GM12878 (cell line): ENCODE results near the gene SLC37A2. TPM values are rescaled to one million over a fixed set of nuclear protein-coding genes. Genes with fewer than 3 reads are reported as not detected.

Source experiments
- ATAC-seq: fragments of 200-7000 bp; cut with Tn5 transposase; 3 replicates; pipeline ENCODE4 v1.9.1; 2020; ENCODE audit warnings: mild to moderate bottlenecking, moderate library complexity
- BruUV-seq: library from RNA; stranded (reverse); fragments of 400-500 nt; replicated peaks from 2 replicates; lab custom pipeline; 2021; lab: Mats Ljungman, UMichigan
- CTCF ChIA-PET: fragments of 300-600 bp; sonication (Branson Sonifier 250); formaldehyde crosslinking; extraction: SDS; loops from one replicate; lab custom pipeline; 2021; ENCODE audit warnings: inconsistent platforms; lab: Yijun Ruan, JAX
- POLR2A ChIA-PET: fragments of 350-600 bp; formaldehyde crosslinking; extraction: SDS; loops from one replicate; lab custom pipeline; 2021; ENCODE audit warnings: inconsistent platforms; lab: Charles Lee
- RAD21 ChIA-PET: fragments of 300-600 bp; sonication (Branson Sonifier 250); formaldehyde crosslinking; loops from one replicate; lab custom pipeline; 2023; ENCODE audit warnings: antibody characterized with exemption; ENCODE audit not compliant: unreplicated experiment; lab: Charles Lee
- SMC1A ChIA-PET: fragments of 300-600 bp; sonication (Branson Sonifier 250); formaldehyde crosslinking; loops from one replicate; lab custom pipeline; 2023; ENCODE audit not compliant: unreplicated experiment, uncharacterized antibody; lab: Charles Lee
- DNase-seq: peaks from one replicate; pipeline ENCODE4 v3.0.0-alpha.2; 2011; ENCODE audit warnings: low read depth, low spot score
- FAIRE-seq: peaks from 3 replicates; lab custom pipeline; 2011; peaks lifted over from hg19 to GRCh38; lab: Jason Lieb, UNC
- H2AFZ ChIP-seq: 2 replicates; pipeline ENCODE4 v1.6.0; 2011; ENCODE audit warnings: low read depth, low read length, control low read depth; ENCODE audit not compliant: control insufficient read depth
- H3K27ac ChIP-seq: 2 replicates; pipeline ENCODE4 v1.5.1; 2011; ENCODE audit warnings: control low read depth; ENCODE audit not compliant: control insufficient read depth, insufficient read depth
- H3K27me3 ChIP-seq, 2 experiments: replicated peaks in 1 of 2; 2 replicates each; pipeline versions ENCODE4 v1.6.0 to v1.6.1; 2011; ENCODE audit warnings: low read length in 1 of 2; ENCODE audit not compliant: control insufficient read depth in 2 of 2, insufficient read depth in 2 of 2
- H3K36me3 ChIP-seq, 2 experiments: 2 replicates each; pipeline ENCODE4 v1.5.1; 2011; ENCODE audit warnings: low read length in 1 of 2; ENCODE audit not compliant: control insufficient read depth in 2 of 2, insufficient read depth in 2 of 2
- H3K4me1 ChIP-seq: 2 replicates; pipeline ENCODE4 v1.6.1; 2011; ENCODE audit warnings: mild to moderate bottlenecking, low read length, moderate library complexity, mixed read lengths; ENCODE audit not compliant: control insufficient read depth, insufficient read depth
- H3K4me2 ChIP-seq: 2 replicates; pipeline ENCODE4 v1.6.0; 2011; ENCODE audit warnings: control low read depth; ENCODE audit not compliant: control insufficient read depth, insufficient read depth
- H3K4me3 ChIP-seq: fragments of 200-600 bp; sonication (generic); 2 replicates; pipeline ENCODE4 v1.5.1; 2016
- H3K79me2 ChIP-seq: 2 replicates; pipeline ENCODE4 v1.6.0; 2011; ENCODE audit warnings: low read length; ENCODE audit not compliant: control insufficient read depth, insufficient read depth
- H3K9ac ChIP-seq: 2 replicates; pipeline ENCODE4 v1.8.0; 2011; ENCODE audit warnings: low read length, control low read depth, mixed read lengths; ENCODE audit not compliant: control insufficient read depth, insufficient read depth
- H3K9me3 ChIP-seq: replicated peaks from 3 replicates; pipeline ENCODE4 v1.5.1; 2011; ENCODE audit warnings: mild to moderate bottlenecking, low read length; ENCODE audit not compliant: control insufficient read depth, insufficient read depth
- H4K20me1 ChIP-seq: 2 replicates; pipeline ENCODE4 v1.6.0; 2011; ENCODE audit not compliant: control insufficient read depth, insufficient read depth
- JUND ChIP-seq: IDR thresholded peaks from 2 replicates; pipeline ENCODE4 v1.6.1; 2012; ENCODE audit warnings: low read depth, mild to moderate bottlenecking, low read length, improper control_type of control experiment, moderate library complexity
- MEF2B ChIP-seq: fragments of 450-650 bp; IDR thresholded peaks from 2 replicates; pipeline ENCODE4 v1.6.1; 2018; ENCODE audit warnings: mild to moderate bottlenecking, moderate library complexity; ENCODE audit not compliant: partially characterized antibody, poor library complexity, severe bottlenecking
- SMARCA5 ChIP-seq: fragments of 450-650 bp; IDR thresholded peaks from 2 replicates; pipeline ENCODE4 v1.6.1; 2017; ENCODE audit warnings: mild to moderate bottlenecking
- WGBS: methylation state at CpG from one replicate; pipeline ENCODE4 v1.1.6; 2016; ENCODE audit warnings: low lambda C conversion rate; ENCODE audit not compliant: insufficient replicate concordance, insufficient coverage; ENCODE audit errors: missing lambda C conversion rate; 5-methylcytosine and 5-hydroxymethylcytosine counted together
- in situ Hi-C: fragments of 300-500 bp; cut with MboI; formaldehyde crosslinking; loops from 9 replicates; pipeline ENCODE4 v1.14.3; 2018; ENCODE audit warnings: mixed read lengths
- intact Hi-C: fragments of 100-400 bp; cut with micrococcal nuclease; formaldehyde crosslinking; loops from one replicate; pipeline ENCODE4 v1.14.2; 2022; ENCODE audit not compliant: unreplicated experiment
- polyA plus RNA-seq, 11 experiments: library from polyadenylated mRNA; depleted of rRNA in 4 of 11; unstranded in 6 of 11; stranded (reverse) in 5 of 11; fragments of >200 nt; fragmentation: Nextera tagmentation in 4 of 11; fragmentation: Illumina TruSeq in 1 of 11; extraction: Ambion mirVana in 4 of 11; extraction: Trizol in 1 of 11; gene quantifications; 1 replicate in 1 of 11; 2 replicates in 10 of 11; pipeline versions ENCODE4 v1.2.1 to v1.2.3, GENCODE V29; 2011 to 2016; ENCODE audit warnings: inconsistent platforms in 2 of 11, missing spikeins in 2 of 11, low read depth in 1 of 11
- total RNA-seq, 4 experiments: library from RNA; depleted of rRNA in 3 of 4; stranded (reverse); fragments of >200 nt in 3 of 4; fragmentation: Illumina TruSeq in 1 of 4; extraction: Trizol in 1 of 4; gene quantifications; 2 replicates each; pipeline versions ENCODE4 v1.2.1 to v1.2.3, GENCODE V29; 2013 to 2021
- TF ChIP-seq, protein P1 (sequence below): IDR thresholded peaks from 2 replicates; pipeline ENCODE4 v1.6.1; 2012; ENCODE audit warnings: low read depth, low read length, improper control_type of control experiment

The SLC37A2 gene
- total and polyA plus RNA-seq, 10 of the 15 experiments (the other 5 are each of a cell fraction or from before 2014, with no cell fraction given), result 0.26 to 9.8 (median 2.0) TPM

DNA sequence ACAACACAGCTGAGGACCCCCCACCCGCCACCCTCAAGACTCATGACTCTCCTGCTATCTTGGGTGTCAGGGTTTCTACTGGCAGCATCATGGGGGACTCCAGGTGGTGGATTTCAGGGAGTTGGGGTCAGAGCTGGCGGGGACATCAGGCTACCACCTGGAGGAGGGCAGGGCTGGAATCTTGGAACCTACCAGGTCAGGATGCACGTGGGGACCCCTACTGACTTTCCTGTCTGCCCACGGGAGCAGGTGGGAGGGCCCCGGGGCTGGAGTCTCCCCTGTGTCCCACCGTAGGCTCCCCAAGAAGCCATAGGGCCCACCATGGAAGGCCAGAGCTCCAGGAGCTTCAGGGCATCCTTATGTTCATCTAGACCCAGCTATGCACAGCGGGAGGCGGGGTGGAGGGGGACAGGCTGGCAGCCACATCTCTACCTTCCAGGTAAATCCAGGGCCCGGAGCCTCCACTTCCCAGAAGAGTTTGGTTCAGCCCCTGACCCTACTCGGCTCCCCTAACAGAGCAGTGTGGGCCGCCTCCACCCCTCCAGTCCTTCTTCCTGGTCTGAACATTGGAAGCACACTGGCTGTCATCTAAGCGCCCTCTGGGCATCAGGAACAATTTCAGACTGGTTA lies 10.0 kb downstream of the SLC37A2 start:
- RAD21 ChIA-PET, result interaction anchor here (0.8 to 5.9 kb wide), 15 partner anchors 9 to 404 kb away, joined by 3 to 87 read pairs (median 4); partner anchors contain the start of genes CCDC15, SLC37A2 and TMEM218
- Histone ChIP-seq H4K20me1 (no peaks in the 10 kb centered on the region), H3K9ac (peak overlapping the region; percentile 11; the same call in 1 of the 2 replicates), H3K4me2 (peak overlapping the region; percentile 52), H3K36me3 (no peaks in the 10 kb centered on the region), H3K79me2 (no peaks in the 10 kb centered on the region), H3K27me3 (no peaks in the 10 kb centered on the region), H3K4me3 (no peak overlapping the region), H3K27ac (peak overlapping the region; percentile 85), H3K9me3 (no peaks in the 10 kb centered on the region), H3K4me1 (peaks cover 43% of the 10 kb centered on the region), H2AFZ (peak overlapping the region; percentile 61; the same call in 1 of the 2 replicates)
- POLR2A ChIA-PET, result interaction anchor here (1.4 to 4.1 kb wide), 5 partner anchors 10 to 119 kb away, joined by 4 to 55 read pairs (median 12); partner anchors contain the start of genes CCDC15, SLC37A2 and TMEM218
- in situ Hi-C loops, result no loop called here
- FAIRE-seq, result no peak
- 78% methylated on average over 12 of the region's 12 CpGs for WGBS
- no peak for ATAC-seq
- TF ChIP-seq SMARCA5, result peak; percentile 2; the same call in 1 of the 2 replicates
- TF ChIP-seq MEF2B, result no peak
- no peak for TF ChIP-seq JUND
- TF ChIP-seq, protein P1, sequence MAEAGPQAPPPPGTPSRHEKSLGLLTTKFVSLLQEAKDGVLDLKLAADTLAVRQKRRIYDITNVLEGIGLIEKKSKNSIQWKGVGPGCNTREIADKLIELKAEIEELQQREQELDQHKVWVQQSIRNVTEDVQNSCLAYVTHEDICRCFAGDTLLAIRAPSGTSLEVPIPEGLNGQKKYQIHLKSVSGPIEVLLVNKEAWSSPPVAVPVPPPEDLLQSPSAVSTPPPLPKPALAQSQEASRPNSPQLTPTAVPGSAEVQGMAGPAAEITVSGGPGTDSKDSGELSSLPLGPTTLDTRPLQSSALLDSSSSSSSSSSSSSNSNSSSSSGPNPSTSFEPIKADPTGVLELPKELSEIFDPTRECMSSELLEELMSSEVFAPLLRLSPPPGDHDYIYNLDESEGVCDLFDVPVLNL, result no peak
- BruUV-seq, result TSS peak; percentile 44
- DNase-seq, result no peak
- intact Hi-C loops, result loop anchor here (1.0 to 2.0 kb wide), 3 partner anchors 10 to 118 kb away; partner anchors contain the start of genes CCDC15, SLC37A2 and TMEM218
- CTCF ChIA-PET, result interaction anchor here (0.8 to 6.6 kb wide), 12 partner anchors 10 to 330 kb away, joined by 3 to 46 read pairs (median 4); partner anchors contain the start of genes CCDC15, SLC37A2 and TMEM218
- SMC1A ChIA-PET, result interaction anchor here (0.6 to 5.0 kb wide), 12 partner anchors 9 to 153 kb away, joined by 3 to 57 read pairs (median 4); partner anchors contain the start of genes CCDC15, SLC37A2 and TMEM218
